PC-9 (cell line): ENCODE measurements around the gene UBR7. TPM values are rescaled to one million over a fixed set of nuclear protein-coding genes. Genes with fewer than 3 reads are reported as not detected.

Source experiments
- BruUV-seq: library from RNA; stranded (reverse); fragments of 400-500 nt; replicated peaks from 2 replicates; lab custom pipeline; 2021; lab: Mats Ljungman, UMichigan
- CTCF ChIA-PET: fragments of 300-600 bp; sonication (Branson Sonifier 250); formaldehyde crosslinking; loops from one replicate; lab custom pipeline; 2022; ENCODE audit warnings: antibody characterized with exemption; lab: Charles Lee
- POLR2A ChIA-PET: fragments of 300-600 bp; sonication (Branson Sonifier 250); formaldehyde crosslinking; loops from one replicate; lab custom pipeline; 2022; ENCODE audit warnings: antibody characterized with exemption; ENCODE audit not compliant: unreplicated experiment; lab: Charles Lee
- DNase-seq, 2 experiments: peaks; one replicate each; pipeline versions ENCODE4 v3.0.0 to v3.0.0-alpha.2; 2015 to 2022; ENCODE audit warnings: mixed read lengths in 1 of 2
- H2AFZ ChIP-seq: fragments of 200-600 bp; sonication (generic); 2 replicates; pipeline ENCODE4 v1.8.1; 2017; ENCODE audit warnings: antibody characterized with exemption
- H3F3A ChIP-seq: fragments of 200-600 bp; sonication (generic); 2 replicates; pipeline ENCODE4 v1.8.1; 2017; ENCODE audit warnings: antibody characterized with exemption, mild to moderate bottlenecking, low read depth; ENCODE audit not compliant: insufficient read depth
- H3K27ac ChIP-seq: fragments of 200-600 bp; sonication (generic); 2 replicates; pipeline ENCODE4 v1.6.1; 2016; ENCODE audit warnings: mixed run types
- H3K27me3 ChIP-seq: fragments of 200-600 bp; sonication (generic); 2 replicates; pipeline ENCODE4 v1.6.1; 2016; ENCODE audit warnings: low read depth, mixed run types; ENCODE audit not compliant: insufficient read depth
- H3K36me3 ChIP-seq: fragments of 200-600 bp; sonication (generic); 2 replicates; pipeline ENCODE4 v1.6.1; 2016; ENCODE audit warnings: low read depth, mixed run types
- H3K4me1 ChIP-seq: fragments of 200-600 bp; sonication (generic); replicated peaks from 2 replicates; pipeline ENCODE4 v1.6.1; 2016; ENCODE audit warnings: mixed run types; ENCODE audit not compliant: insufficient read depth
- H3K4me2 ChIP-seq: fragments of 200-600 bp; sonication (generic); 2 replicates; pipeline ENCODE4 v1.6.1; 2017; ENCODE audit warnings: mixed run types
- H3K4me3 ChIP-seq: fragments of 200-600 bp; sonication (generic); 2 replicates; pipeline ENCODE4 v1.6.1; 2016; ENCODE audit warnings: mixed run types
- H3K79me2 ChIP-seq: fragments of 200-600 bp; sonication (generic); 2 replicates; pipeline ENCODE4 v1.6.1; 2017; ENCODE audit warnings: low read depth, mixed run types
- H3K9me2 ChIP-seq: fragments of 200-600 bp; sonication (generic); 2 replicates; pipeline ENCODE4 v1.8.1; 2017; ENCODE audit warnings: mild to moderate bottlenecking; ENCODE audit not compliant: insufficient read depth
- H3K9me3 ChIP-seq: fragments of 200-600 bp; sonication (generic); 2 replicates; pipeline ENCODE4 v1.8.1; 2016; ENCODE audit warnings: low read depth; ENCODE audit not compliant: insufficient read depth
- H4K20me1 ChIP-seq: fragments of 200-600 bp; sonication (generic); 2 replicates; pipeline ENCODE4 v1.8.1; 2017; ENCODE audit not compliant: insufficient read depth
- EZH2 ChIP-seq: fragments of 200-600 bp; sonication (generic); IDR thresholded peaks from 2 replicates; pipeline ENCODE4 v1.8.0; 2017; ENCODE audit warnings: antibody characterized with exemption, low read depth
- intact Hi-C: fragments of 100-400 bp; cut with micrococcal nuclease; formaldehyde crosslinking; loops from one replicate; pipeline ENCODE4 v1.10.0; 2022; ENCODE audit not compliant: unreplicated experiment
- total RNA-seq: library from RNA; stranded (reverse); gene quantifications from 2 replicates; pipeline ENCODE4 v1.2.3, GENCODE V29; 2021
- TF ChIP-seq, protein P1 (sequence below): fragments of 200-600 bp; sonication (generic); conservative IDR thresholded peaks from 2 replicates; pipeline ENCODE4 v1.6.1; 2017; ENCODE audit warnings: mixed run types, antibody characterized with exemption, mild to moderate bottlenecking, moderate library complexity

UBR7 gene
- total RNA-seq, 1 experiment from 2014 or later: 14.3 TPM

DNA sequence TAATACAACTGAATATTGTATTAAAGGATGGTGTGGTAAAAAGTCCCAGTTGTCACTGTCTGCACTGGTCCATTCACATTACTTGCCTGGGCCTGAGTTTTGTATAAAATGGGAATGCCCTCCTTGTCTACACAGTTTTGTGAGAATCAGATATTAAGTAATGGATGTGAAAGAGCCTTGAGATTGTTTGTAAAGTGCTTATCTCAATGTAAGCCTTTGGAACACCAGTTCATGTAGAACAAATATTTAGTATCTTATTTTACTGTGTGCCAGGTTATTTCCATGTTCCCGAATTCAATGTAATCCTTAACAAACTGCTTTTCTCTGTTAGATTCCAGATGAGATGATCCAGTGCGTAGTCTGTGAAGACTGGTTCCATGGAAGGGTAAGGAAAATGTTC is 7.5 kb downstream of the UBR7 start:
- intact Hi-C loops: no loop called here
- POLR2A ChIA-PET: no interaction called here

GRCh38 chr14:93219103-93219726 is 12.2 kb downstream of the UBR7 start:
- no peaks in the 10 kb centered on the region for H3F3A ChIP-seq
- DNase-seq: peak in 1 of 2 experiments; percentile 65
- H4K20me1 ChIP-seq: no peaks in the 10 kb centered on the region
- no peaks in the 10 kb centered on the region for H3K79me2 ChIP-seq
- ChIA-PET POLR2A (interaction anchor here (0.6 to 0.7 kb wide), 4 partner anchors 13 to 575 kb away, joined by 3 to 16 read pairs (median 10); partner anchors contain the start of genes GON7 and UBR7), CTCF (interaction anchor here (0.6 to 0.7 kb wide), 2 partner anchors 64 to 225 kb away, joined by 4 to 5 read pairs; no protein-coding TSS in a partner anchor)
- no peaks in the 10 kb centered on the region for H3K27me3 ChIP-seq
- no peak overlapping the region for H3K27ac ChIP-seq
- H3K9me2 ChIP-seq: no peaks in the 10 kb centered on the region
- no peaks in the 10 kb centered on the region for H3K9me3 ChIP-seq
- no peak overlapping the region for H2AFZ ChIP-seq
- BruUV-seq: no TSS peak
- H3K4me2 ChIP-seq: no peak overlapping the region
- no peak overlapping the region for H3K4me3 ChIP-seq
- intact Hi-C loops: no loop called here
- H3K36me3 ChIP-seq: peaks cover 4% of the 10 kb centered on the region; the same call in 1 of the 2 replicates
- H3K4me1 ChIP-seq: no peaks in the 10 kb centered on the region
- TF ChIP-seq, protein P1, sequence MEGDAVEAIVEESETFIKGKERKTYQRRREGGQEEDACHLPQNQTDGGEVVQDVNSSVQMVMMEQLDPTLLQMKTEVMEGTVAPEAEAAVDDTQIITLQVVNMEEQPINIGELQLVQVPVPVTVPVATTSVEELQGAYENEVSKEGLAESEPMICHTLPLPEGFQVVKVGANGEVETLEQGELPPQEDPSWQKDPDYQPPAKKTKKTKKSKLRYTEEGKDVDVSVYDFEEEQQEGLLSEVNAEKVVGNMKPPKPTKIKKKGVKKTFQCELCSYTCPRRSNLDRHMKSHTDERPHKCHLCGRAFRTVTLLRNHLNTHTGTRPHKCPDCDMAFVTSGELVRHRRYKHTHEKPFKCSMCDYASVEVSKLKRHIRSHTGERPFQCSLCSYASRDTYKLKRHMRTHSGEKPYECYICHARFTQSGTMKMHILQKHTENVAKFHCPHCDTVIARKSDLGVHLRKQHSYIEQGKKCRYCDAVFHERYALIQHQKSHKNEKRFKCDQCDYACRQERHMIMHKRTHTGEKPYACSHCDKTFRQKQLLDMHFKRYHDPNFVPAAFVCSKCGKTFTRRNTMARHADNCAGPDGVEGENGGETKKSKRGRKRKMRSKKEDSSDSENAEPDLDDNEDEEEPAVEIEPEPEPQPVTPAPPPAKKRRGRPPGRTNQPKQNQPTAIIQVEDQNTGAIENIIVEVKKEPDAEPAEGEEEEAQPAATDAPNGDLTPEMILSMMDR: peak; percentile 73
- TF ChIP-seq EZH2: no peak

More for the DNA sequence above, 7.5 kb downstream of the UBR7 start:
- peaks cover 4% of the 10 kb centered on the region; the same call in 1 of the 2 replicates for H3K36me3 ChIP-seq
- no peak overlapping the region for H3K4me3 ChIP-seq
- no peaks in the 10 kb centered on the region for H4K20me1 ChIP-seq
- H3K4me2 ChIP-seq: no peak overlapping the region
- no TSS peak for BruUV-seq
- H3K27me3 ChIP-seq: no peaks in the 10 kb centered on the region
- H3K27ac ChIP-seq: no peak overlapping the region
- TF ChIP-seq, protein P1: no peak
- no peaks in the 10 kb centered on the region for H3K9me3 ChIP-seq
- no peaks in the 10 kb centered on the region for H3F3A ChIP-seq
- H2AFZ ChIP-seq: no peak overlapping the region
- no peaks in the 10 kb centered on the region for H3K79me2 ChIP-seq
- H3K9me2 ChIP-seq: no peaks in the 10 kb centered on the region
- DNase-seq: no peak
- CTCF ChIA-PET: interaction anchor here (0.6 kb wide), 1 partner anchor 376 kb away, joined by 3 read pairs; no protein-coding TSS in a partner anchor
- H3K4me1 ChIP-seq: no peaks in the 10 kb centered on the region

- ChIA-PET CTCF (no interaction called here), POLR2A (no interaction called here)
- no TSS peak for BruUV-seq
Measured at GRCh38 chr14:93220509-93220908, 13.5 kb downstream of the UBR7 start.

More at GRCh38 chr14:93220509-93220908, 13.5 kb downstream of the UBR7 start:
- no peak for TF ChIP-seq EZH2
- TF ChIP-seq, protein P1: no peak
- H2AFZ ChIP-seq: no peak overlapping the region
- no peaks in the 10 kb centered on the region for H3K4me1 ChIP-seq
- H3K79me2 ChIP-seq: no peaks in the 10 kb centered on the region
- H3K27me3 ChIP-seq: no peaks in the 10 kb centered on the region
- intact Hi-C loops: no loop called here
- H3K4me2 ChIP-seq: no peak overlapping the region
- no peaks in the 10 kb centered on the region for H3K9me2 ChIP-seq
- H3F3A ChIP-seq: no peaks in the 10 kb centered on the region
- DNase-seq: no peak
- H4K20me1 ChIP-seq: no peaks in the 10 kb centered on the region
- H3K27ac ChIP-seq: no peak overlapping the region
- no peak overlapping the region for H3K4me3 ChIP-seq
- H3K36me3 ChIP-seq: no peaks in the 10 kb centered on the region; the same call in 1 of the 2 replicates
- H3K9me3 ChIP-seq: no peaks in the 10 kb centered on the region
